ENCODE measurements around the gene UBE3A.
"Not testable (repeated sequence)": the region's sequence is repeated elsewhere in the genome, so short reads cannot be mapped to it uniquely, and the experiment has no call there.

Gene UBE3A

GRCh38 chr15:25438601-25439368, at the start of gene UBE3A:
TSS of gene UBE3A (minus strand) at chr15:25439024. CDS start at chr15:25409107, 29,917 bp downstream.
- DNase-seq, result peak; percentile 81

GRCh38 chr15:25487226-25487884, 48.5 kb upstream of the UBE3A start:
- no peak for DNase-seq

GRCh38 chr15:25486051-25486450, 47.2 kb upstream of the UBE3A start:
- DNase-seq, result no peak

- no peak for DNase-seq
These were observed 42.5 kb upstream of the UBE3A start for GRCh38 chr15:25481208-25481859.

GRCh38 chr15:25478313-25478712, 39.5 kb upstream of the UBE3A start:
- no peak for DNase-seq

GRCh38 chr15:25477816-25478215, 39.0 kb upstream of the UBE3A start:
- no peak for DNase-seq

GRCh38 chr15:25474251-25474650, 35.4 kb upstream of the UBE3A start:
- DNase-seq, result no peak

GRCh38 chr15:25470230-25470629, 31.4 kb upstream of the UBE3A start:
- no peak for DNase-seq

- no peak for DNase-seq
These were observed 30.6 kb upstream of the UBE3A start for GRCh38 chr15:25469377-25469776.

GRCh38 chr15:25468611-25469010, 29.8 kb upstream of the UBE3A start:
- DNase-seq, result no peak

- DNase-seq, result no peak
These were observed 27.0 kb upstream of the UBE3A start for GRCh38 chr15:25465835-25466234.

- no peak for DNase-seq
These were observed 26.0 kb upstream of the UBE3A start for GRCh38 chr15:25464784-25465183.

GRCh38 chr15:25464383-25464782, 25.6 kb upstream of the UBE3A start:
- no peak for DNase-seq

GRCh38 chr15:25456196-25456595, 17.4 kb upstream of the UBE3A start:
- no peak for DNase-seq

- no peak for DNase-seq
These were observed 16.4 kb upstream of the UBE3A start for GRCh38 chr15:25455226-25455625.

- no peak for DNase-seq
These were observed 15.9 kb upstream of the UBE3A start for GRCh38 chr15:25454771-25455170.

GRCh38 chr15:25453246-25453645, 14.4 kb upstream of the UBE3A start:
- not testable (repeated sequence) for DNase-seq

- DNase-seq, result no peak
These were observed 12.7 kb upstream of the UBE3A start for GRCh38 chr15:25451501-25451900.

GRCh38 chr15:25450163-25450562, 11.3 kb upstream of the UBE3A start:
- no peak for DNase-seq

- DNase-seq, result no peak
These were observed 7.3 kb upstream of the UBE3A start for GRCh38 chr15:25446076-25446475.

GRCh38 chr15:25445412-25445811, 6.6 kb upstream of the UBE3A start:
- no peak for DNase-seq

GRCh38 chr15:25441111-25441510, 2.3 kb upstream of the UBE3A start:
- DNase-seq, result no peak

GRCh38 chr15:25439369-25439836, 579 bp upstream of the UBE3A start:
- DNase-seq, result peak; percentile 2

Data from CD4-positive, alpha-beta T cell treated with Interleukin-4 for 4 hours (primary cell).